ENCODE results near the gene SUCLG1.

- TF ChIP-seq CTCF (IDR thresholded peaks at IDR 0.05) (no peak), POLR2A (IDR thresholded peaks at IDR 0.05) (no peak)
Observed at GRCh38 chr2:84443477-84443876, 15.6 kb downstream of the SUCLG1 start.
